Endothelial cell of umbilical vein (primary cell): ENCODE data around the gene DPPA4. TPM values are rescaled to one million over a fixed set of nuclear protein-coding genes. Genes with fewer than 3 reads are reported as not detected.

Experiments used
- BruUV-seq: library from RNA; stranded (reverse); fragments of 400-500 nt; replicated peaks from 2 replicates; lab custom pipeline; 2021; lab: Mats Ljungman, UMichigan
- CTCF ChIA-PET: fragments of 300-600, 350-600 bp; sonication (Branson Sonifier 250); formaldehyde crosslinking; loops from one replicate; lab custom pipeline; 2021; ENCODE audit warnings: antibody characterized with exemption, inconsistent platforms; lab: Charles Lee
- POLR2A ChIA-PET: fragments of 300-600, 350-600 bp; sonication (Branson Sonifier 250); formaldehyde crosslinking; loops from one replicate; lab custom pipeline; 2021; ENCODE audit warnings: antibody characterized with exemption, inconsistent platforms; lab: Charles Lee
- DNase-seq: peaks from one replicate; pipeline ENCODE4 v3.0.0-alpha.2; 2011; ENCODE audit warnings: low read depth, low spot score
- FAIRE-seq: peaks from 2 replicates; lab custom pipeline; 2011; peaks lifted over from hg19 to GRCh38; lab: Jason Lieb, UNC
- H2AFZ ChIP-seq: 2 replicates; pipeline ENCODE4 v1.6.0; 2012; ENCODE audit warnings: low read depth, low read length, control low read depth, inconsistent platforms
- H3K27ac ChIP-seq: 2 replicates; pipeline ENCODE4 v1.5.1; 2011; ENCODE audit warnings: low read depth, mild to moderate bottlenecking, control low read depth, low read length, moderate library complexity; ENCODE audit not compliant: insufficient read depth
- H3K27me3 ChIP-seq, 2 experiments: 2 replicates each; pipeline versions ENCODE4 v1.6.0 to v1.6.1; 2011; ENCODE audit warnings: low read length in 2 of 2, mixed read lengths in 1 of 2; ENCODE audit not compliant: control insufficient read depth in 2 of 2, insufficient read depth in 2 of 2
- H3K36me3 ChIP-seq, 2 experiments: 2 replicates in 1 of 2; 3 replicates in 1 of 2; pipeline ENCODE4 v1.5.1; 2011; ENCODE audit warnings: low read length in 2 of 2, mild to moderate bottlenecking in 1 of 2, moderate library complexity in 1 of 2; ENCODE audit not compliant: control insufficient read depth in 2 of 2, insufficient read depth in 2 of 2; ENCODE audit errors: extremely low read depth in 1 of 2
- H3K4me1 ChIP-seq: 3 replicates; pipeline ENCODE4 v1.5.1; 2011; ENCODE audit warnings: mild to moderate bottlenecking, low read length; ENCODE audit not compliant: control insufficient read depth, insufficient read depth; ENCODE audit errors: extremely low read depth
- H3K4me2 ChIP-seq: 2 replicates; pipeline ENCODE4 v1.6.1; 2011; ENCODE audit warnings: low read length, control low read depth, mixed read lengths; ENCODE audit not compliant: insufficient read depth
- H3K4me3 ChIP-seq, 3 experiments: fragments of 200-600 bp in 1 of 3; sonication (generic), shearing (Covaris generic) in 1 of 3; replicated peaks in 1 of 3; 2 replicates each; pipeline ENCODE4 v1.5.1; 2011 to 2016; ENCODE audit warnings: control low read depth in 3 of 3, low read length in 3 of 3, mild to moderate bottlenecking in 2 of 3, inconsistent platforms in 1 of 3, low read depth in 1 of 3, moderate library complexity in 1 of 3; ENCODE audit not compliant: insufficient read depth in 1 of 3
- H3K79me2 ChIP-seq: 2 replicates; pipeline ENCODE4 v1.6.0; 2012; ENCODE audit warnings: low read length, inconsistent platforms; ENCODE audit not compliant: control insufficient read depth, insufficient read depth
- H3K9ac ChIP-seq: replicated peaks from 2 replicates; pipeline ENCODE3; 2011; ENCODE audit warnings: low read length, control low read depth; ENCODE audit not compliant: insufficient read depth; ENCODE audit errors: extremely low read depth
- H3K9me1 ChIP-seq: replicated peaks from 3 replicates; pipeline ENCODE4 v1.6.0; 2011; ENCODE audit warnings: mild to moderate bottlenecking, low read length; ENCODE audit not compliant: control insufficient read depth, insufficient read depth; ENCODE audit errors: extremely low read depth
- H3K9me3 ChIP-seq: replicated peaks from 2 replicates; pipeline ENCODE4 v1.5.1; 2012; ENCODE audit warnings: low read length, inconsistent platforms; ENCODE audit not compliant: control insufficient read depth, insufficient read depth
- H4K20me1 ChIP-seq: replicated peaks from 2 replicates; pipeline ENCODE3; 2011; ENCODE audit warnings: mild to moderate bottlenecking, low read length; ENCODE audit not compliant: control insufficient read depth, insufficient read depth; ENCODE audit errors: extremely low read depth
- EZH2 ChIP-seq: IDR thresholded peaks from 2 replicates; pipeline ENCODE4 v1.6.1; 2012; ENCODE audit warnings: borderline replicate concordance, low read depth, mild to moderate bottlenecking, moderate library complexity, low read length, inconsistent platforms; ENCODE audit not compliant: severe bottlenecking
- FOS ChIP-seq: IDR thresholded peaks from 2 replicates; pipeline ENCODE4 v1.6.1; 2011; ENCODE audit warnings: mild to moderate bottlenecking, low read length, moderate library complexity, borderline replicate concordance; ENCODE audit not compliant: insufficient read depth
- GATA2 ChIP-seq: IDR thresholded peaks from 2 replicates; pipeline ENCODE4 v1.7.0; 2011; ENCODE audit warnings: low read depth, mild to moderate bottlenecking, moderate library complexity, mixed read lengths, low read length; ENCODE audit not compliant: insufficient read length, insufficient read depth
- JUN ChIP-seq: IDR thresholded peaks from 2 replicates; pipeline ENCODE4 v1.6.1; 2011; ENCODE audit warnings: borderline replicate concordance, low read depth; ENCODE audit not compliant: insufficient read length, insufficient read depth
- MYC ChIP-seq: IDR thresholded peaks from one replicate; pipeline ENCODE4 v1.6.1; 2011; ENCODE audit warnings: mild to moderate bottlenecking, low read depth, low read length
- POLR2A ChIP-seq: IDR thresholded peaks from 2 replicates; pipeline ENCODE4 v1.6.1; 2012; ENCODE audit warnings: low read depth, mild to moderate bottlenecking, control low read depth, low read length
- POLR2AphosphoS5 ChIP-seq: IDR thresholded peaks from 2 replicates; pipeline ENCODE4 v1.6.1; 2012; ENCODE audit warnings: low read depth, mild to moderate bottlenecking, control low read depth, low read length, moderate library complexity; ENCODE audit not compliant: insufficient read depth
- dilution Hi-C: fragments of 300-500 bp; cut with MboI; formaldehyde crosslinking; loops from one replicate; pipeline ENCODE4 v1.15.0; 2019; ENCODE audit warnings: low sequenced_read_pairs; ENCODE audit not compliant: extremely low pct_ligation_motif_present
- intact Hi-C: fragments of 100-400 bp; cut with micrococcal nuclease; formaldehyde crosslinking; loops from one replicate; pipeline ENCODE4 v1.10.0; 2022
- polyA plus RNA-seq, 4 experiments: library from polyadenylated mRNA; depleted of rRNA in 3 of 4; stranded (reverse) in 3 of 4; unstranded in 1 of 4; fragments of >200 nt; gene quantifications; 2 replicates each; pipeline versions ENCODE4 v1.2.1 to v1.2.3, GENCODE V29; 2011 to 2012; ENCODE audit warnings: missing spikeins in 1 of 4
- total RNA-seq: library from RNA; stranded (reverse); gene quantifications from 2 replicates; pipeline ENCODE4 v1.2.3, GENCODE V29; 2021
- TF ChIP-seq, protein P1 (sequence below): IDR thresholded peaks from 2 replicates; pipeline ENCODE4 v1.6.1; 2011; ENCODE audit not compliant: insufficient read depth, insufficient read length
- TF ChIP-seq, protein P2 (sequence below), 2 donors: IDR thresholded peaks; 1 replicate in 1 of 2; 2 replicates in 1 of 2; pipeline ENCODE4 v1.5.1; 2011; ENCODE audit warnings: low read length in 2 of 2, mild to moderate bottlenecking in 2 of 2, moderate library complexity in 2 of 2, control low read depth in 1 of 2, inconsistent platforms in 1 of 2, low read depth in 1 of 2; ENCODE audit not compliant: insufficient read depth in 1 of 2; ENCODE audit errors: extremely low read depth in 1 of 2

The DPPA4 gene
- total and polyA plus RNA-seq, 2 donors (not counting 3 experiments of a cell fraction or from before 2014, with no cell fraction given): 0.06 TPM; not detected in 1

GRCh38 chr3:109338322-109338721, 976 bp upstream of the DPPA4 start:
- BruUV-seq: no TSS peak
- no peak overlapping the region for H3K27ac ChIP-seq
- no peaks in the 10 kb centered on the region for H3K9me3 ChIP-seq
- FAIRE-seq (no peak), DNase-seq (no peak)
- ChIA-PET CTCF (no interaction called here), POLR2A (no interaction called here)
- H3K9me1 ChIP-seq: no peaks in the 10 kb centered on the region
- no peaks in the 10 kb centered on the region for H3K36me3 ChIP-seq
- no peaks in the 10 kb centered on the region for H3K79me2 ChIP-seq
- H3K27me3 ChIP-seq: peaks cover 0 to 4% of the 10 kb centered on the region in 2 experiments
- intact Hi-C loops: no loop called here
- H3K4me2 ChIP-seq: no peak overlapping the region
- TF ChIP-seq FOS: no peak
- TF ChIP-seq JUN: no peak
- no peak for TF ChIP-seq POLR2AphosphoS5
- TF ChIP-seq, protein P1, sequence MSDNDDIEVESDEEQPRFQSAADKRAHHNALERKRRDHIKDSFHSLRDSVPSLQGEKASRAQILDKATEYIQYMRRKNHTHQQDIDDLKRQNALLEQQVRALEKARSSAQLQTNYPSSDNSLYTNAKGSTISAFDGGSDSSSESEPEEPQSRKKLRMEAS: no peak
- no peak for TF ChIP-seq POLR2A
- TF ChIP-seq, protein P2, sequence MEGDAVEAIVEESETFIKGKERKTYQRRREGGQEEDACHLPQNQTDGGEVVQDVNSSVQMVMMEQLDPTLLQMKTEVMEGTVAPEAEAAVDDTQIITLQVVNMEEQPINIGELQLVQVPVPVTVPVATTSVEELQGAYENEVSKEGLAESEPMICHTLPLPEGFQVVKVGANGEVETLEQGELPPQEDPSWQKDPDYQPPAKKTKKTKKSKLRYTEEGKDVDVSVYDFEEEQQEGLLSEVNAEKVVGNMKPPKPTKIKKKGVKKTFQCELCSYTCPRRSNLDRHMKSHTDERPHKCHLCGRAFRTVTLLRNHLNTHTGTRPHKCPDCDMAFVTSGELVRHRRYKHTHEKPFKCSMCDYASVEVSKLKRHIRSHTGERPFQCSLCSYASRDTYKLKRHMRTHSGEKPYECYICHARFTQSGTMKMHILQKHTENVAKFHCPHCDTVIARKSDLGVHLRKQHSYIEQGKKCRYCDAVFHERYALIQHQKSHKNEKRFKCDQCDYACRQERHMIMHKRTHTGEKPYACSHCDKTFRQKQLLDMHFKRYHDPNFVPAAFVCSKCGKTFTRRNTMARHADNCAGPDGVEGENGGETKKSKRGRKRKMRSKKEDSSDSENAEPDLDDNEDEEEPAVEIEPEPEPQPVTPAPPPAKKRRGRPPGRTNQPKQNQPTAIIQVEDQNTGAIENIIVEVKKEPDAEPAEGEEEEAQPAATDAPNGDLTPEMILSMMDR (IDR thresholded peaks at IDR 0.05; ENCODE audit: extremely low read depth in 1 of 2, insufficient read depth in 1 of 2, low read depth in 1 of 2, low read length in 2 of 2): no peak
- no peak for TF ChIP-seq GATA2
- TF ChIP-seq EZH2: no peak
- TF ChIP-seq MYC: no peak
- H2AFZ ChIP-seq: no peak overlapping the region
- dilution Hi-C loops: no loop called here
- H3K4me1 ChIP-seq: no peaks in the 10 kb centered on the region
- H3K4me3 ChIP-seq: no peak overlapping the region
- no peak overlapping the region for H3K9ac ChIP-seq
- H4K20me1 ChIP-seq: no peaks in the 10 kb centered on the region
